H1 (cell line): ENCODE measurements around the gene PSMB9. TPM values are rescaled to one million over a fixed set of nuclear protein-coding genes. Genes with fewer than 3 reads are reported as not detected.

Experiments used
- CTCF ChIA-PET: fragments of 300-600 bp; sonication (Branson Sonifier 250); formaldehyde crosslinking; loops from one replicate; lab custom pipeline; 2021; ENCODE audit not compliant: partially characterized antibody; lab: Charles Lee
- POLR2A ChIA-PET: fragments of 300-600 bp; sonication (Branson Sonifier 250); formaldehyde crosslinking; loops from one replicate; lab custom pipeline; 2021; ENCODE audit warnings: inconsistent platforms; ENCODE audit not compliant: partially characterized antibody; lab: Charles Lee
- DNase-seq, 2 experiments: peaks; one replicate each; pipeline versions ENCODE4 v3.0.0 to v3.0.0-alpha.2; 2010 to 2022; ENCODE audit warnings: low spot score in 2 of 2, low read depth in 1 of 2, mixed read lengths in 1 of 2
- FAIRE-seq: peaks from 2 replicates; lab custom pipeline; 2011; peaks lifted over from hg19 to GRCh38; lab: Jason Lieb, UNC
- H2AFZ ChIP-seq: 2 replicates; pipeline ENCODE4 v1.8.1; 2012; ENCODE audit warnings: low read length, inconsistent platforms
- H2AK5ac ChIP-seq: 2 replicates; pipeline ENCODE4 v1.6.1; 2013; ENCODE audit warnings: low read depth, low read length
- H2BK120ac ChIP-seq: replicated peaks from 2 replicates; pipeline ENCODE3; 2013; ENCODE audit warnings: low read depth, low read length, inconsistent platforms
- H2BK12ac ChIP-seq: 2 replicates; pipeline ENCODE4 v1.6.1; 2013; ENCODE audit warnings: low read depth, low read length
- H2BK15ac ChIP-seq: 2 replicates; pipeline ENCODE4 v1.6.1; 2013; ENCODE audit warnings: low read length
- H2BK20ac ChIP-seq: 2 replicates; pipeline ENCODE4 v1.6.1; 2013; ENCODE audit warnings: low read length
- H2BK5ac ChIP-seq: 2 replicates; pipeline ENCODE4 v1.6.1; 2013; ENCODE audit warnings: low read depth, low read length
- H3K14ac ChIP-seq: 2 replicates; pipeline ENCODE4 v1.6.1; 2013; ENCODE audit warnings: inconsistent platforms; ENCODE audit not compliant: insufficient read length
- H3K18ac ChIP-seq: 2 replicates; pipeline ENCODE4 v1.6.1; 2013; ENCODE audit warnings: low read length; ENCODE audit errors: extremely low read depth
- H3K23ac ChIP-seq: 2 replicates; pipeline ENCODE4 v1.6.1; 2013; ENCODE audit warnings: inconsistent platforms; ENCODE audit not compliant: insufficient read length
- H3K23me2 ChIP-seq: 2 replicates; pipeline ENCODE4 v1.6.1; 2013; ENCODE audit warnings: low read depth, low read length
- H3K27ac ChIP-seq: 2 replicates; pipeline ENCODE4 v1.6.1; 2011; ENCODE audit warnings: low read depth, low read length, inconsistent platforms
- H3K27me3 ChIP-seq, 4 experiments: replicated peaks in 1 of 4; 1 replicate in 1 of 4; 2 replicates in 3 of 4; pipeline versions ENCODE4 v1.6.1 to v1.8.1; 2011 to 2013; ENCODE audit warnings: low read length in 3 of 4, mild to moderate bottlenecking in 3 of 4, inconsistent platforms in 2 of 4, mixed read lengths in 2 of 4, moderate library complexity in 1 of 4; ENCODE audit not compliant: control insufficient read depth in 3 of 4, insufficient read depth in 3 of 4; ENCODE audit errors: extremely low read depth in 1 of 4
- H3K36me3 ChIP-seq, 4 experiments: 2 replicates each; pipeline versions ENCODE4 v1.6.1 to v1.8.1; 2011 to 2013; ENCODE audit warnings: mild to moderate bottlenecking in 4 of 4, low read length in 3 of 4, moderate library complexity in 2 of 4, control low read depth in 1 of 4, inconsistent platforms in 1 of 4; ENCODE audit not compliant: insufficient read depth in 4 of 4, control insufficient read depth in 2 of 4
- H3K4ac ChIP-seq: replicated peaks from 2 replicates; pipeline ENCODE3; 2013; ENCODE audit warnings: low read length, low read depth, mixed read lengths, inconsistent platforms; ENCODE audit not compliant: insufficient read length
- H3K4me1 ChIP-seq, 4 experiments: replicated peaks in 1 of 4; 1 replicate in 1 of 4; 2 replicates in 3 of 4; pipeline versions ENCODE4 v1.6.1 to v1.8.1; 2011 to 2013; ENCODE audit warnings: low read length in 3 of 4, inconsistent platforms in 2 of 4, mixed read lengths in 1 of 4; ENCODE audit not compliant: insufficient read depth in 4 of 4, control insufficient read depth in 3 of 4
- H3K4me2 ChIP-seq, 2 experiments: 2 replicates each; pipeline versions ENCODE4 v1.6.1 to v1.8.1; 2011 to 2013; ENCODE audit warnings: low read depth in 2 of 2, low read length in 2 of 2, control low read depth in 1 of 2, inconsistent platforms in 1 of 2, mild to moderate bottlenecking in 1 of 2; ENCODE audit not compliant: insufficient read depth in 1 of 2
- H3K4me3 ChIP-seq, 4 experiments: fragments of 200-600, 300-600 bp in 1 of 4; sonication (generic), shearing (Covaris generic), sonication (Bioruptor Twin) in 1 of 4; 2 replicates each; pipeline versions ENCODE4 v1.5.1 to v1.8.1; 2011 to 2016; ENCODE audit warnings: low read length in 4 of 4, low read depth in 3 of 4, control low read depth in 2 of 4, inconsistent platforms in 2 of 4, mild to moderate bottlenecking in 2 of 4, mixed read lengths in 1 of 4, moderate library complexity in 1 of 4; ENCODE audit not compliant: insufficient read depth in 2 of 4; ENCODE audit errors: extremely low read depth in 1 of 4
- H3K56ac ChIP-seq: replicated peaks from 2 replicates; pipeline ENCODE3; 2013; ENCODE audit warnings: low read depth, mild to moderate bottlenecking, mixed read lengths, low read length, inconsistent platforms; ENCODE audit not compliant: insufficient read length
- H3K79me1 ChIP-seq: 2 replicates; pipeline ENCODE4 v1.6.1; 2013; ENCODE audit warnings: low read depth, low read length, control low read depth
- H3K79me2 ChIP-seq, 2 experiments: 2 replicates each; pipeline versions ENCODE4 v1.6.1 to v1.8.1; 2012 to 2013; ENCODE audit warnings: low read length in 2 of 2, mild to moderate bottlenecking in 2 of 2, inconsistent platforms in 1 of 2; ENCODE audit not compliant: insufficient read depth in 2 of 2, control insufficient read depth in 1 of 2
- H3K9ac ChIP-seq, 4 experiments: replicated peaks in 1 of 4; 1 replicate in 1 of 4; 2 replicates in 3 of 4; pipeline versions ENCODE4 v1.6.1 to v1.8.1; 2011 to 2013; ENCODE audit warnings: low read depth in 3 of 4, low read length in 3 of 4, control low read depth in 2 of 4, mild to moderate bottlenecking in 2 of 4, moderate library complexity in 2 of 4, inconsistent platforms in 1 of 4; ENCODE audit errors: extremely low read depth in 1 of 4
- H3K9me3 ChIP-seq, 2 experiments: 2 replicates each; pipeline versions ENCODE4 v1.6.1 to v1.8.1; 2012 to 2013; ENCODE audit warnings: mild to moderate bottlenecking in 2 of 2, moderate library complexity in 2 of 2, control low read depth in 1 of 2, inconsistent platforms in 1 of 2, low read depth in 1 of 2, low read length in 1 of 2, mixed read lengths in 1 of 2; ENCODE audit not compliant: insufficient read depth in 2 of 2
- H4K20me1 ChIP-seq, 2 experiments: replicated peaks in 1 of 2; 2 replicates each; pipeline versions ENCODE3 to v1.8.1; 2011 to 2013; ENCODE audit warnings: inconsistent platforms in 2 of 2, low read length in 2 of 2, mild to moderate bottlenecking in 1 of 2; ENCODE audit not compliant: insufficient read depth in 2 of 2, control insufficient read depth in 1 of 2
- H4K5ac ChIP-seq: 2 replicates; pipeline ENCODE4 v1.6.1; 2013; ENCODE audit warnings: low read length, low read depth, mixed read lengths, inconsistent platforms; ENCODE audit not compliant: insufficient read length
- H4K8ac ChIP-seq: 2 replicates; pipeline ENCODE4 v1.8.0; 2013; ENCODE audit warnings: mild to moderate bottlenecking, moderate library complexity, low read length, inconsistent platforms; ENCODE audit not compliant: insufficient read depth; ENCODE audit errors: extremely low read depth
- H4K91ac ChIP-seq: replicated peaks from 2 replicates; pipeline ENCODE3; 2013; ENCODE audit warnings: low read length, mixed read lengths, inconsistent platforms; ENCODE audit not compliant: insufficient read length
- WGBS, 2 experiments: shearing (Covaris generic) in 1 of 2; methylation state at CpG; one replicate each; pipeline versions ENCODE4 v1.1.6 to v1.1.7; 2013 to 2015; ENCODE audit warnings: low lambda C conversion rate in 2 of 2, mixed read lengths in 2 of 2, inconsistent platforms in 1 of 2, low coverage in 1 of 2, missing lambda C conversion rate in 1 of 2; ENCODE audit not compliant: insufficient replicate concordance in 2 of 2, insufficient coverage in 1 of 2, insufficient read length in 1 of 2; ENCODE audit errors: extremely low coverage in 1 of 2, missing lambda C conversion rate in 1 of 2; 5-methylcytosine and 5-hydroxymethylcytosine counted together
- polyA plus RNA-seq, 7 experiments: library from polyadenylated mRNA; depleted of rRNA in 3 of 7; stranded (reverse) in 5 of 7; unstranded in 2 of 7; fragments of >200 nt in 5 of 7; fragments of 200-250 nt in 2 of 7; gene quantifications; 1 replicate in 5 of 7; 2 replicates in 1 of 7; 4 replicates in 1 of 7; pipeline versions ENCODE4 v1.2.1 to v1.2.3, GENCODE V29; 2011 to 2013; ENCODE audit warnings: missing spikeins in 2 of 7, mixed read lengths in 2 of 7
- total RNA-seq: library from RNA; stranded (reverse); fragmentation: NEBNext Ultra II Directional; extraction: Animal tissue kit (Norgen Biotek cat#: 25700); gene quantifications from 2 replicates; pipeline ENCODE4 v1.2.1, GENCODE V29; 2021
- TF ChIP-seq, protein P1 (sequence below): IDR thresholded peaks from 2 replicates; pipeline ENCODE4 v1.6.1; 2011; ENCODE audit warnings: low read depth, mild to moderate bottlenecking, low read length; ENCODE audit not compliant: insufficient read depth

The PSMB9 gene
- total and polyA plus RNA-seq, 2 of the 8 experiments (the other 6 are each of a cell fraction or from before 2014, with no cell fraction given): 4.5 to 22.8 TPM

DNA sequence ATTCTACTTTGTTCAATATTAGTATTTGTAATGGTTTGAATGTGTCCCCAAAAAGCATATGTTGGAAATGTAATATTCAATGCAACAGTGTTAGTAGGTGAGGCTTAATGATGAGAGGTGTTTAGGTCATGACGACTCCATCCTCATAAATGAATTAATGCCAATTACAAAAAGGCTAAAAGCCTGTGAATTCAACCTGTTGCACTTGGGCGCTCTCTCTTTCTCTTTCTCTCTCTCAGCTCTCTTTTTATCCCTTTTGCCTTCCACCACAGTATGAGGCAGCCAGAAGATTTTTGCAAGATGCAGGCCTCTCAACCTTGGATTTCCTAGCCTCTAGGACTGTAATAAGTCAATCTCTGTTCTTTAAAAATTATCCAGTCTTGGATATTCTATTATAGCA lies 34.6 kb downstream of the PSMB9 start:
- no peak overlapping the region for H2AFZ ChIP-seq
- no peak overlapping the region for H3K23ac ChIP-seq
- FAIRE-seq (no peak), DNase-seq (no peak)
- H4K5ac ChIP-seq: no peak overlapping the region
- H3K4ac ChIP-seq: no peak overlapping the region
- H3K4me1 ChIP-seq: no peaks in the 10 kb centered on the region
- WGBS, 2 experiments: 91% methylated on average over 2 of the region's 2 CpGs; no CpG with 5 or more reads in 1 of the 2 experiments
- no peak overlapping the region for H4K8ac ChIP-seq
- ChIA-PET CTCF (no interaction called here), POLR2A (interaction anchor here (0.9 kb wide), 1 partner anchor 83 kb away, joined by 3 read pairs; no protein-coding TSS in a partner anchor)
- H2BK5ac ChIP-seq: no peak overlapping the region
- no peak overlapping the region for H4K91ac ChIP-seq
- no peak overlapping the region for H3K56ac ChIP-seq
- H2BK15ac ChIP-seq: no peak overlapping the region
- H3K4me2 ChIP-seq: no peak overlapping the region
- no peak overlapping the region for H2AK5ac ChIP-seq
- H3K4me3 ChIP-seq: no peak overlapping the region
- H3K23me2 ChIP-seq: no peaks in the 10 kb centered on the region
- H4K20me1 ChIP-seq: peaks cover 0 to 2% of the 10 kb centered on the region in 2 experiments
- no peaks in the 10 kb centered on the region for H3K79me1 ChIP-seq
- no peak overlapping the region for H3K27ac ChIP-seq
- no peak overlapping the region for H3K9ac ChIP-seq
- H3K27me3 ChIP-seq: no peaks in the 10 kb centered on the region
- H3K36me3 ChIP-seq: no peaks in the 10 kb centered on the region
- H3K18ac ChIP-seq: no peak overlapping the region
- no peak overlapping the region for H2BK20ac ChIP-seq
- H2BK12ac ChIP-seq: no peak overlapping the region
- H2BK120ac ChIP-seq: no peak overlapping the region
- no peak overlapping the region for H3K14ac ChIP-seq
- no peaks in the 10 kb centered on the region for H3K9me3 ChIP-seq
- no peaks in the 10 kb centered on the region for H3K79me2 ChIP-seq
- TF ChIP-seq, protein P1, sequence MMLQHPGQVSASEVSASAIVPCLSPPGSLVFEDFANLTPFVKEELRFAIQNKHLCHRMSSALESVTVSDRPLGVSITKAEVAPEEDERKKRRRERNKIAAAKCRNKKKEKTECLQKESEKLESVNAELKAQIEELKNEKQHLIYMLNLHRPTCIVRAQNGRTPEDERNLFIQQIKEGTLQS: no peak
